Measurements from ENCODE around the gene OARD1.
"Not testable (repeated sequence)": the region's sequence is repeated elsewhere in the genome, so short reads cannot be mapped to it uniquely, and the experiment has no call there.

The OARD1 gene, protein sequence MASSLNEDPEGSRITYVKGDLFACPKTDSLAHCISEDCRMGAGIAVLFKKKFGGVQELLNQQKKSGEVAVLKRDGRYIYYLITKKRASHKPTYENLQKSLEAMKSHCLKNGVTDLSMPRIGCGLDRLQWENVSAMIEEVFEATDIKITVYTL

DNA sequence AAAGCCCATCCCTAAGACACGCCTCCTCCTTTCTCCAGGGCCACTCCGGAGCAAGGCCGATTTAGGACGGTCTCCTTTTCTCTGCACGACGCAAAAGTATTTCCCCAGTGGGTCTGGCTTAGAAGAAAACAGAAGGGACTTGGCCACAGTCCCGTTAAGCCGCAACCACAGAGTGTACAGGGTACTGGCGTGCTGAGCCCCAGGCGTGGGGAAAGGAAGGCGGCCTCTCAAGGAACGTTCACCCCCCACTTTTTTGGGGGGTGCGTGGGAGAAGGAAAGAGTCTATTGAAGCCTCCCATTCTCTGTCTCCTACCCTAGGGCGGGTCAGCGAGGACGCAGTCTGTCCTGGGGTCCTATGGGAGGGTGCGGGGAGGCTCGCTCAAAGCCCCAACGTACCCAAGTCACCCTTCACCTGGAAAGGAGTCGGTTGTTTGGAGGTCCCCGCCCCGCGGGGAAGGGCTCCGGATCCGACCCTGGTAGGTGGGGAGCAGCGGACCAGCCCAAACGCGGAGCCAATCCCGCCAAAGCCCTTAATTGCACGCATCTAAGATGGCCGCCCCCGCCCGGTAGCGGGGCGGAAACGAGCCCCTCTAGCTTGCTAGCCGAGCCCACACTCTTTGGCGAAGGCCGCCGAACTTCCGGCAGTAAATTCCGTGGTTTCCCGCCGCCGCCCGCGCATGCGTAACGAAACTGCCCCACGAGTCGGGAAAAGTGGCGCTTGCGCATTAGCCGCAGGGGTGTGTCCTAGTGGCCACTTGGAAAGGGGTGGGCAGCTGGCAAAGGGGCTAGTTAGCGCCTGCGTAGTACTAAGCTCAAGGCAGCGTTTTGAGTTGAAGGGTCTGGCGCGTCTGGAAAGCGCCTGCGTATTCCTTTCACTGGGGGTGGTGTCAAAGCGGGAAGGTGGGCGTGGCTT, at the start of gene OARD1:
TSS of gene OARD1 (minus strand) at position 434 of the 913 bp plus-strand sequence. CDS start 722 bp downstream, outside the sequence.
- DNase-seq (ENCODE audit: low spot score), result peak; percentile 81

DNA sequence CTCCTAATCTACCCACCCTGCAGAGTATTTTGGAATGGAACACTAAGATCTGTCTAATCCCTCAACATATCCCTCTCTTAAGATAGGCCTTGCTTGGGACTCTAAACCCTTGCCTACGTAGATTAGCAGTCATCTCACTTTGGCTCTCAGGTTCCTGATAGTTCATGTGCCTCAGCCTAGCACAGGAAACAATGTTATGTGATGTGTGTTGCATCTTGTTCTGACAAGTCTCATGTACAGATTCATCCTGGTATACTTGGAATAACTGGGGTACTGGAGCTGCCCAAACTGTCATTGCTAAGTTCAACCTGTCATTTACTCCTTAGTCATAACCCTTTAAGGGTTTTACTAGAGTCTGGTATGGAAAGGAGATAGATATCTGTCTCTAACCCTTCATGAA, 47.9 kb upstream of the OARD1 start:
- DNase-seq (ENCODE audit: low spot score), result no peak

DNA sequence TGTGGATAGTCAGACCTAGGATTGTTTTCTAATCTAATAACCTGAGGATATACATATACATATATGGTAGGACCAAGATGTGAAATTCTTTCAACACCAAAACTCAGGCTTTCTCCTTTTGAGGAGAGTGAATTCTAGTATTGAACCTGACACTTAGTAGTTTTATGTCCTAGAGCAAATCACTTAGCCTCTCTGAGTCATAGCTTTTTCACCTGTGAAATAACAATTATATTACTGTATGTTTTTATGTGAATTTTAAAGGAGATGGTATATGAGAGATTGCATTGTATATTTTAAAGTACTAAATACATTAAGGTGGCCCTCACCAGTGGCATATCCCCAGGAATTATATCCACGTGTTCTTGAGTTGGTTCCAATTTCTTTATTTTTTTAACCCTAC, 47.4 kb upstream of the OARD1 start:
- DNase-seq (ENCODE audit: low spot score), result no peak

- not testable (repeated sequence) for DNase-seq (ENCODE audit: low spot score)
These were observed 42.9 kb upstream of the OARD1 start for GRCh38 chr6:41115027-41115426.

- DNase-seq (ENCODE audit: low spot score), result no peak
These were observed 38.9 kb upstream of the OARD1 start for GRCh38 chr6:41111017-41111416.

DNA sequence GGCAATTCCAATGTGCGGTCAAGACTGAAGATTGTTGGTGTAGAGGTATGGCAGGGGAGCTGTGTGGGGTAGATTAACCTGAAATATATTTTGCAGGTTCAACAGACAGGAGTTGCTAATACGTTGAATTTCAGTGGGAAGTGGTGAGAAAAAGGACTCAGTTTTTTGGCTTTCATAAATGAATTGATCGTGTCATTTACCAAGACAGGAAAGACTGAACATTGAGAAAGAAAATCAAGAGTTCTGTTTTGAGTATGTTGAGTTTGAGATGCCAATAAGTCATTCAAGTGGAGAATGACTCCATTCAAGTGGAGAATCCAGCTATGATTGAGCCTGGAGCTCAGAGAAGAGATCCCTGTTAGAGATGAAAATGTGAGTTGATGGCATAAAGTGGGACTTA, 31.7 kb upstream of the OARD1 start:
- DNase-seq (ENCODE audit: low spot score), result no peak

GRCh38 chr6:41100871-41101287, 28.7 kb upstream of the OARD1 start:
- DNase-seq (ENCODE audit: low spot score), result no peak

- no peak for DNase-seq (ENCODE audit: low spot score)
These were observed 26.2 kb upstream of the OARD1 start for GRCh38 chr6:41098366-41098765.

GRCh38 chr6:41097467-41098090, 25.4 kb upstream of the OARD1 start:
- no peak for DNase-seq (ENCODE audit: low spot score)

- no peak for DNase-seq (ENCODE audit: low spot score)
These were observed 21.6 kb upstream of the OARD1 start for GRCh38 chr6:41093729-41094128.

- no peak for DNase-seq (ENCODE audit: low spot score)
These were observed 20.4 kb upstream of the OARD1 start for GRCh38 chr6:41092421-41093140.

DNA sequence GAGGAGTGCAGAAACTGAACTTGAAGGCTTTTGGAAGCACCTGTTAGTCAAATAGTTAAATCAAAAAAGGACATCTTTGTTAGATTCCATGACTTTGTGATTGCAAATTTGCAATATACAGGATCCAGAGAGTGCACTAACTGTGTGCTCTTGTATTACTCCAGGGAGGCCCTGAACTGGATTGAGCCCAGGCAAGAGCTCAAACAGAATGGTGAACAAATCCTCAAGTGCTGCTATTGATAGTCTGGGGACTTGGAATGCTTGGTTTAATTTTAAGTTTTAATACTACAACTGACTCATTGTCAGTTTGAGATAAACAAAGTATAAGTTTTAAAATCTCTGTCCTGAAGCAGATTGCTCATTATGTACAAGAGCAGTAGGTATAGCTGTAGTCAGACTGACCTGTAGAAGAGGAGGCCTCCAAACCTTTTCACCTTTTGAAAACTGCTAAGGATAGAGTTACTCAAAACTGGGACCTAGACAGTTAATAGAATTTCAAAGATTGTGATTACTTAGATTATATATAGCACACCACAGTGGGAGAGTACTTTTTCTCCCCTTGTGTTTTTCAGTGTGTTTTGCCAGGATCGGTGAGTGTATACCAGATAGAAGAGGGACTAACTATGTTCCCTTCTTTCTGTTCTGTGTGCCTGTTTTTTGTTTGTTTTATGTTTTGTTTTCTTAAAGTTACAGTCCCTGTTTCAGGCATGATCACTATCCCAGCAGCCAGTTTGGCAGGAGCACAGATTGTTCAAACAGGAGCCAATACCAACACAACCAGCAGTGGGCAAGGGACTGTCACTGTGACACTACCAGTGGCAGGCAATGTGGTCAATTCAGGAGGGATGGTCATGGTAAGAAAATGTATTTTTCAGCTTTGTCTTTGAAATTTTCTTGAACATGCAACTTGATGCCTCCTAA, 18.9 kb upstream of the OARD1 start:
- DNase-seq (ENCODE audit: low spot score), result no peak

DNA sequence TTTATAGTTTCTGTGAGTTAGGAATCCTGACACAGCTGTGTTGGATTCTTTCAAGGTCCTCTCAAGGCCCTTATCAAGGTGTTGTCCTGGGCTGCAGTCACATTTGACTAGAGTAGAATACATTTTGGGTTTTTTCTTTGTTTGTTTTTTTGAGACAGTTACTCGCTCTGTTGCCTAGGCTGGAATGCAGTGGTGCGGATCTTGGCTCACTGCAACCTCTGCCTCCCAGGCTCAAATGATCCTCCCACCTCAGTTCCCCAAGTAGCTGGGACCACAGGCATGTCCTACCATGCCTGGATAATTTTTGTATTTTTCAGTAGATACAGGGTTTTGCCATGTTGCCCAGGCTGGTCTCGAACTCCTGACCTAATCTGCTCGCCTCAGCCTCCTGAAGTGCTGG, 16.3 kb upstream of the OARD1 start:
- DNase-seq (ENCODE audit: low spot score), result no peak

DNA sequence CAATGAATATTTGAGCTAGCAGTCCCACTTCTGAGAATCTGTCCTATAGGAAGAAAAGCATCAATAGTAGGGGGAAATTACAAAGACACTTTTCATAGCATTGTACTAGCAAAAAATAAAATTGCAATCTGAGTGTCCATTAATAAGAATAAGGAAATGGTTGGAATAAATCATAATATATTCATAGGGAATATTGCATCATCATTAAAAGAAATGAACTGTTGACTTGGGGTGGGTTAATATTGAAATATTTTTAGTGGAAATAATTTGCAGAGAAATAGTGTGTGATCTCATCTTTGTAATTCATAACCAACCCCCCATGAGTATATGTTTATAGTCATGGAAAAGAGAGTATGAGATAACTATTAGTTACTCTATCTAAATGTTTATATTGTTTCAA, 13.0 kb upstream of the OARD1 start:
- no peak for DNase-seq (ENCODE audit: low spot score)

- DNase-seq (ENCODE audit: low spot score), result no peak
These were observed 10.9 kb upstream of the OARD1 start for GRCh38 chr6:41083072-41083471.

DNA sequence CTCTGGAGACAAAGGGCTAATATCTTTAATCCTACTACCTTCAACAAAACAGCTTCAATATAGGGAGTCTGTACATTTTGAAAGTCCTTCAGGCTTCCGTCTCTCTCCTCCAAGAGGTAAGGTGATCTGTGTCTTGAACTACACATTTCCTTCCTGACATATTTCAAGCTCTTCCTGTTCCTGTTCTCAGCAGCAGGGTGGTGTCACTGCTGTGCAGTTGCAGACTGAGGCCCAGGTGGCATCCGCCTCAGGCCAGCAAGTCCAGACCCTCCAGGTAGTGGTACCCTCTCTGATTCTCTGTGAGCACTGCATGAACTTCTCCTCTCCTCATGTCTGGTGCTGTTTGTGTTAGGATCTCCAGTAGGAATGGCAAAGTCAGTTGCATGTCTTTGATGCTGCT, 8.5 kb upstream of the OARD1 start:
- no peak for DNase-seq (ENCODE audit: low spot score)

DNA sequence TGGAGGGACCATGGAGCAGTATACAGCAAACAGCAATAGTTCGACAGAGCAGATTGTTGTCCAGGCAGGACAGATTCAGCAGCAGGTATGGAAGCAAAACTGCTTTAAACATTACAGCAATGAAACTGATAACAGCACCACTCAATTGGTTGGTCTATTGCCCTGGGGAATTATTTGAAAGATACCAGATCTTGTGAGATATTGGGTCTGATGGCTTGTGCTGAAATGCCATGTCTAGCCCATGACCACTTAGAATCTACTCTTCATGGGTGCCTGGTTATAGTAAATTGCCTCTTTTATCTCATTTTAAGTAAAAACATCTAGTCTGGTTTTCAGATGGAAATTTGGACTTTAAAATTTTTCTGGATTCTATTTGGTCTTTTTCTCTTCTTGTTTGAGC, 6.9 kb upstream of the OARD1 start:
- no peak for DNase-seq (ENCODE audit: low spot score)

DNA sequence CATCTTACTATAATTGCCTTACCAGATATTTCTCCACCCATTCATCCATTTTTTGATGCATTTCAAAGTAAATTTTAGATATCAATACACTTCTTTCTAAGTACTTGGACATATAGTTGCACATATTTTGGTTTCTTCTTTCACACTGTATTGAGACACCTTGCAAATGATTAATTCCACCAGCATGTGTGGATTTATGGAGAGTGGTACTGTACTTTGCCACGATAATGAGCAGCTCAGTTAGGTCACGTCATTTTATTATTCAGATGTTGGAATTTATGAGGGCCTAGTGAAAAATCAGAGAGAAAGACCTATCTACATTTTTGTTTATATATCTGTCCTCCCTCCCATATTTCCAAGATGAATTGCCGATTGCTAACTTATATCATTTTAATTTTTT, 5.9 kb upstream of the OARD1 start:
- DNase-seq (ENCODE audit: low spot score), result no peak

DNA sequence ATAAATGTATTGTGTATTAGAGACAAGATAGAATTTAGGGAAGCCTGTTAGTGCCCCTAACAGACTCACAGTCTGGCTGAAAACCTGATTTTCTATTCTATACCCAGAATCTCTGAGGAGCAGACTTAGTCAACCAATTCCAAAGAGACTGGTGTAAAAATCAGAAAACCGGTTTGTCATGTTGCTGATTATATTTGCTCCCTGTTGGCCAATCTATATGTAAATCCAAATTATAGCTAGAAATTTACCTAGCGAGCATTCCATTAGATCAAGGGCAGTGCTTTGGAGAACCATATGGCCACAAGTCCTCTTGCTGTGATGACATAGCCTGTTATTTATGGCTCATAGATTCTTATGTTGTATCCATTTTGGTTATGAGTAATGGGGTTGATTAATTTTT, 5.4 kb upstream of the OARD1 start:
- DNase-seq (ENCODE audit: low spot score), result no peak

- no peak for DNase-seq (ENCODE audit: low spot score)
These were observed 3.8 kb upstream of the OARD1 start for GRCh38 chr6:41075651-41076626.
